ENCODE measurements around the gene COX19.
"Not testable (repeated sequence)": the region's sequence is repeated elsewhere in the genome, so short reads cannot be mapped to it uniquely, and the experiment has no call there.

Gene COX19

DNA sequence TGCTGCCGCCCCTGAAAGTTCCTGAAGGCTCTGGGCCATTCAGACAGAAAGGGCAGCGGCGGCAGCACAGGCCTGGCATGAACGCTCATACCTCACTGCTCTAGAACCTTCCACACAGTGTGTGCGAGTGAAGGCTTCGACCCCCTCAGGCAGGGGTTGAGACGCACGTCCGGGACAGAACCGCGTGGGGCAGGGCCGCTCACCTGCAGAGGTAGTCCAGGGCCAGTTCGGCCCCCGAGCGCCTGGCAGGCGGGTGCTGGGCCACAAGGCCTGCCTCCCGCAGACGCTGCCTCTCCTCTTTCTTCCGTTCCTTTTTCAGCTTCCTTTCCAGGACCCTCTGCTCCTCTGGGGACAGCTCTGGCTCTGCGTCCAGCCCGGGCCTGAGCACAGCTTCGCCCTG, 34.4 kb upstream of the COX19 start:
- DNase-seq = no peak

DNA sequence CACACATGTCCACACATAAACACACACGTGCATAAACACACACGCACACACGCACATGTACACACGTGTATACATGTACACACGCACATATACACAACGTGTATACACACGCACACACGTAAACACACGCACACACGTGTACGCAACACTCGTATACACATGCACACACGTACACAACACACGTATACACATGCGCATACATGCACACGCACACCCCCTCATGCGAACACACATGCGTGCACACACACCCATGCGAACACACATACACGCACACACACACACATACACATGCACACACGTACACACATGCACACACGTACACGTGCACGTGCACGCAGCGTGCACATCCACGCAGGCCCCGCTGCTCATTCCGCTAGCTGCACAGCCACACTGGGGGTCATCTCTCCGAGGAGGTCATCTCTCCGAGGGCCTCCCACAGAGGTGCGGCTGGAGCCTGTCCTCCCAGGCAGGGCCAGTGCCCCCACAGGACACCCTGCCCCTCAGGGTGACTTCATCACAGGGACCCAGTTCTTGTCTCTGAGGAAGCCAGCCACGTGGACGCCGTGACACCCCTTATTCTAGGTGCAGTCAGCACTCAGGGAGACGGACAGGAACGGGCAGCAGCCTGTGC, 33.5 kb upstream of the COX19 start:
- no peak for DNase-seq

DNA sequence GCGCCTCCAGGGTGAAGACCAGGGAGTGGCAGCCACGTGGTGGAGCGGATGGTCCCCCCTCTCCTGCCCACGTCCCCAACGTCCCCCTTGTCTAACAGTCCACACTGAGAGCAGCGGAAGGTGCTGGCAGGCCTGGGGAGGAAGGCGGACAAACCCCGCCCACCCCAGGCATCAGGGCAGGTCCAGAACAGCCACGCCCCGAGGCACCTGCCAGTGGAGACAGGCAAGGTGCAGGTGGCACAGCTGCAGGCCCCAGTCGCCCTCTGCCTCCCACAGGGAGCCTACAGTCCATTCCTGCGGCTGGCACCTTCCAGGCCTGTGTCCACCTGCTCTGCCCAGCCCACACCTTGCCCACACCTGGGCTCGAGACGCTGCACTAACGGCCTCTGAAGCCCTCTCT, 32.6 kb upstream of the COX19 start:
- DNase-seq = no peak

DNA sequence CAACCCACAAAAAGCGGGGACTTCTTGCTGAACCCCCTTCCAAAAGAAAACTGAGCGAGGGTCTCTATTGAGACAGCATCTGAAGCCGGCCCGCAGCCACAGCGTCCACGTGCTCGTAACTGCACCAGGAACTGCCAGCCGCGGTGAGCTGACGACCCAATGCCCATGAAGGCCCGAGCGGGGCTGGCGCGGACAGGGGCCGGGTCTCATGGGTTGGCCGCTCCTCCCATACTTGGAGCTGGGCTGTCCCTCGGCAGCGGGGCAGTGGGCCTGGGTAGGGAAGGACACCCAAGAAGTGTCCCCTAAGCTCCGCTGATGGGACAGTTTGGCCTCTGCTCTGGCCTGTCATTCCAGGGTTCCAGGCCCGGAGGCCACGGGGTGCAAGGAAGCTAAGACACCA, 30.0 kb upstream of the COX19 start:
- no peak for DNase-seq

DNA sequence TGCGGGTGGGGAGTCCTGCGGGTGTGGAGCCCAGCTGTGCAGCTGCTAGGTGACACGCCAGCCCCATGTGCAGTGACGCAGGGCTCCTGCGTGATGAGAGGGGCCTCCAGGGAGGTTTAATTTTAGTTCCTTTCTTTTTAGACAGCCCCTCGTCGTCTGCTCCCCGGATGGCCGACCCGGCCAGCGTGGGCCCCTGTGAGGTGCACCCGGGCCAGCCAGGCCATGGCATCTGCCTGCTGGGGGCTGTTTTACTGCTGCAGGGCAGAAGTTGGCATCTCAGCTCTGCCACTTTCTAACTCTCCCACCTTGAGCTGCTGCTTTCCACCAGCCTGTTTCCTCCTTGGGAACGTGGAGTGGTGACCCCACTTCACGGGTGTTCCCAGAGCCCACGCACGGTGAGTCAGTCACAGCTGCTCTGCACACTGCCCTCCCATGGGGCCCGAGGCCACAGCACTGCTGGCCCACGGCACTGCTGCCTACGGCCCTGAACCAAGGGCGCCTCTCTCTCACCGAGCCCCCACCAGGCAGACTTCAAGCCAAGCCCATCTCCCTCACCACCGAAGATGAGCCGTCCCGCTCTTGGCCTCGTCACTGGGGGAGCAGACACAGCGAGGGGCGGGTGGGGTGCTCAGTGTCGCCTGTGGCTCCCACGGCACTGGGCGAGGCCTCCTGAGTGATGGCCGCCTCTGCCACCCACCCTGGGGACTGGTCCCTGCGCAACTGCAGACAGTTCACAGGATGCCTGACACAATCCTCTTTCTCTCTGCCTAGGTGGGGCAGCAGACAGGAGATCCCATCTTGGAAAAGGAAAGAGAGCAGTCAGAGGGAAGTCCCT, 28.9 kb upstream of the COX19 start:
- DNase-seq = no peak

DNA sequence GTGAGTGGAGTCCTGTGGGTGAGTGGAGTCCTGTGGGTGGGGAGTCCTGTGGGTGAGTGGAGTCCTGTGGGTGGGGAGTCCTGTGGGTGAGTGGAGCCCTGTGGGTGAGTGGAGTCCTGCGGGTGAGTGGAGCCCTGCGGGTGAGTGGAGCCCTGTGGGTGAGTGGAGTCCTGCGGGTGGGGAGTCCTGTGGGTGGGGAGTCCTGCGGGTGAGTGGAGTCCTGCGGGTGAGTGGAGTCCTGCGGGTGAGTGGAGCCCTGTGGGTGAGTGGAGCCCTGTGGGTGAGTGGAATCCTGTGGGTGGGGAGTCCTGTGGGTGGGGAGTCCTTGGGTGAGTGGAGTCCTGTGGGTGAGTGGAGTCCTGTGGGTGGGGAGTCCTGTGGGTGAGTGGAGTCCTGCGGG, 27.1 kb upstream of the COX19 start:
- not testable (repeated sequence) for DNase-seq

DNA sequence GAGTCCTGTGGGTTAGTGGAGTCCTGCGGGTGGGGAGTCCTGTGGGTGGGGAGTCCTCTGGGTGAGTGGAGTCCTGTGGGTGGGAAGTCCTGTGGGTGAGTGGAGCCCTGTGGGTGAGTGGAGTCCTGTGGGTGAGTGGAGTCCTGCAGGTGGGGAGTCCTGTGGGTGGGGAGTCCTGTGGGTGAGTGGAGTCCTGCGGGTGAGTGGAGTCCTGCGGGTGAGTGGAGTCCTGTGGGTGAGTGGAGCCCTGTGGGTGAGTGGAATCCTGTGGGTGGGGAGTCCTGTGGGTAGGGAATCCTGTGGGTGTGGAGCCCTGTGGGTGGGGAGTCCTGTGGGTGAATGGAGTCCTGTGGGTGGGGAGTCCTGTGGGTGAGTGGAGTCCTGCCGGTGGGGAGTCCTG, 26.7 kb upstream of the COX19 start:
- DNase-seq = not testable (repeated sequence)

DNA sequence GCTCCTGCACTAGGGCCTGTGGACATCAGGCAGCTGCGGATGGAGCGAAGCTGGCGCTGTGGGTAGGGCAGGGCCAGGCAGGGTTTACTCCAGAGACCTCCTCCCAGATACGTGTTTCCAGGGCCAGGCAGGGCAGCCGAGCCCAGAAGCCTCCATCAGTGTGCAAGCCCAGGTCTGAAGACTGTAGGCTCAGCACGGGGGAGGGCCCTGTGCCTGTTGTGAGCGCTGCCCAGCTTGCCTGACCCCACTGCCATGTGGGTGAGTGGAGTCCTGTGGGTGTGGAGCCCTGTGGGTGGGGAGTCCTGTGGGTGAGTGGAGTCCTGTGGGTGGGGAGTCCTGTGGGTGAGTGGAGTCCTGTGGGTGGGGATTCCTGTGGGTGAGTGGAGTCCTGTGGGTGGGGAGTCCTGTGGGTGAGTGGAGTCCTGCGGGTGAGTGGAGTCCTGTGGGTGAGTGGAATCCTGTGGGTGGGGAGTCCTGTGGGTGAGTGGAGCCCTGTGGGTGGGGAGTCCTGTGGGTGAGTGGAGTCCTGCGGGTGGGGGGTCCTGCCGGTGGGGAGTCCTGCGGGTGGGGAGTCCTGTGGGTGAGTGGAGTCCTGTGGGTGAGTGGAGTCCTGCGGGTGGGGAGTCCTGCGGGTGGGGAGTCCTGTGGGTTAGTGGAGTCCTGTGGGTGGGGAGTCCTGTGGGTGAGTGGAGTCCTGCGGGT, 25.9 kb upstream of the COX19 start:
- DNase-seq = not testable (repeated sequence)

DNA sequence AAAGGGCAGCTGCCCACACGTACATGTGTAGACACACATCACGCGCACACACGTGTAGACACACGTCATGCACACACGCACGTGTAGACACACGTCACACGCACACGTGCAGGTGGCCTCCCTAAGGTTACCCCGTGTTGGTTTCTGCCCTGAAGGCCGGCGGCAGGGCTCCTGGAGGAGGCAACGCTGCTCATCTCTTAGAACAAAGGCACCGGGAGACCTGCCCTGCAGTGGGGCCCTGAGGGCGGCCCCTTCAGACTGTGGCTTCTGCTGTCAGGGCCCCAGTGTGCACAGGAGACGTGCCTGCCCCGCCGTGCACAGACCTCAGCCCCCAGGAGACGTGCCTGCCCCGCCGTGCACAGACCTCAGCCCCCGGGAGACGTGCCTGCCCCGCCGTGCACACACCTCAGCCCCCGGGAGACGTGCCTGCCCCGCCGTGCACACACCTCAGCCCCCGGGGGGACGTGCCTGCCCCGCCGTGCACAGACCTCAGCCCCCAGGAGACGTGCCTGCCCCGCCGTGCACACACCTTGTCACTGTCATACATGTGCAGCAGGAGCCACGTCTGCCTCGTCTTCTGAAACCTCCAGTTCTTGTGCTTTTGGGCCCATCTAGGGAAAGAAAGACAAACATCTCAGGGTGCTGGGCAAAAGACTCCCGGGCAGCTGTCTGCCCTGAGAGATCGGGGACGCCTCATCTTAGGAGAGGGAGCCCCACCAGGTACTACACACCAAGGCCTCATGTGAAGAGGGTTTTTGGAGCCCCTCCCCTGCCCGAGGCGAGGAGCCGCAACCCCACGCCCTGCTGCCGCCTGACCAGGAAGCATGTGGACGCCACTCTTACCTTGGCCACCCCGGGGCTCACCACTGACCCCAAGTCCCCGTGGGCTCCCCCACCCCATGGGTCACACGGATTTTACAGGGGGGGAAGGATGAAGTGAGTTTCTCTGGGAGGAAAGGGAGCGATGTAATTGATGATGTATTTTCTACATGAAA, 24.9 kb upstream of the COX19 start:
- DNase-seq = no peak

DNA sequence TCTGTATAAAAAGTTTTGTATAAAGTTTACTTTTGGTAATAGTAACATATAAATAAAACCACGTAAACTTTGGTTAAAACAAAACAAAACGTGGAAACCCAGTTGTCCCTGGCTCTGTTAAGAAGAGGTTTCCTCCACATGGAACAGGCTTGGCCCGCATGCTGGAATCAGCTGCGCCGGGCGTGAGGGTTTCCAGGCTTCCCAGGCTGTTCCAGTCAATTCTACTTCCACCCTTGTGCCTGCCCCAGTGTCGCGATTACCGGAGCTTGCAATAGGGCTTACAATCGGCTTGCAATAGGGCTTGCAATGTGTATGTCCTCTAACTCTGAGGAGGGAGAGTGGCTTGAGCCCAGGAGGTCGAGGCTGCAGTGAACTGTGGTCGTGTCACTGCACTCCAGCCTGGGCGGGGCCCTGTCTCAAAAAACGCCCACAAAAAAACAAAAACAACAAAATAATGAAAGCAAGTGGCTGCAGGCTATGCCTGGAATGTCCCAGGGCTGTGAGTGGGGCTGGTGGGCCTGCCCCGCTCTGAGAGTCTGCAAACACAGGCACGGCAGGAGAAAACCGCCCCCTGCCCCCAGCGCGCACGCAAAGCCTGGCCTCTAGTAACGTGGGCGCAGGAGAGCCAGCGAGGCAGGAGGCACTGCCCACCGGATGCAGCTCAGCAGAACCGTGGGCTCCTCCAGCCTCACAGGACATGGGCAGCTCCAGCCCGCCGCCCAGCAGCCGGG, 24.0 kb upstream of the COX19 start:
- no peak for DNase-seq

DNA sequence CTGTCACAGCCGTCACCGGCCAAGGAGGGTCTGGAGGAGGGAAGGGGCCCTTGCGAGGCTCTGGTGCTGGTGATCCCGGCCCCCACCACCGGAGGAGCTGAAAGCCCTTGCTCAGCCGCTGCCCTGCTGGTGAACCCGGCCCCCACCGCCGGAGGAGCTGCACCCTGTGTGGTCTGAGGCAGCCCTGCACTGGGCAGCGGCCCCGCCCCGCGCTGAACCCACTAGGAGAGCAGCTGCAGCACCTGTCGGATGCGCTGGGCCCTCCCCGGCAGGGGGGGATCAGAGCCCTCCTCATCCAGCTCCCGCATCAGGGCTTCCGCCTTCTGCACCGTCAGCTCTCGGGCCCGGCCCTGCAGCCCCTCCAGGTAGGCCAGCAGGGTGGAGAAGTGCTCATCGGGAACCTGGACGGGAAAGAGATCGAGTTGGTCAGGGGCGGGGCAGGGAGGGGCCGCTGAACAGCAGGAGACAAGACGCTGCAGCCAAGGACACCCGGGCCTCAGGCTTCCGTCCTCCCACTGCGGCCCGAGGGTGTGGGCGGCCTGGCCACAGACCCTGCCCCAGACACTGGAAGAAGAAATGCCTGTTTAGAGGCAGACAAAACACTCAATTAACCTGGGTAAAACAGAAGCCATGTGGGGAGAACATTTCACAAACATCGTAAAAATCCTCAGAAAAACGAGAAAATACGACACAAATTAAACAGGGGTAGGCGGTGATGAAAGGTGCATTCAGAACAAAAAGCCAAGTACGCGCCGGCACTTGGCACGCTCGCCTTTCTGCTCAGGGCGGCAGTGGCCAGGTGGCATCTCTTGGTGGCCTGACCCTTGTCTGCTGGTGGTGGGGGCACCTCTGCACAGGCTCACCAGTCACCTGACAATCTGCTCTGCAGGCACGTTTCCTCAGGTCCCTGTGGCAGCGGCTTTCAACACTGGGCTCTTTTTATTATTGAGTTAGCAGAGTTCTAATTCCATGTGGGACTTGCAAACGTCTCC, 22.4 kb upstream of the COX19 start:
- no peak for DNase-seq

DNA sequence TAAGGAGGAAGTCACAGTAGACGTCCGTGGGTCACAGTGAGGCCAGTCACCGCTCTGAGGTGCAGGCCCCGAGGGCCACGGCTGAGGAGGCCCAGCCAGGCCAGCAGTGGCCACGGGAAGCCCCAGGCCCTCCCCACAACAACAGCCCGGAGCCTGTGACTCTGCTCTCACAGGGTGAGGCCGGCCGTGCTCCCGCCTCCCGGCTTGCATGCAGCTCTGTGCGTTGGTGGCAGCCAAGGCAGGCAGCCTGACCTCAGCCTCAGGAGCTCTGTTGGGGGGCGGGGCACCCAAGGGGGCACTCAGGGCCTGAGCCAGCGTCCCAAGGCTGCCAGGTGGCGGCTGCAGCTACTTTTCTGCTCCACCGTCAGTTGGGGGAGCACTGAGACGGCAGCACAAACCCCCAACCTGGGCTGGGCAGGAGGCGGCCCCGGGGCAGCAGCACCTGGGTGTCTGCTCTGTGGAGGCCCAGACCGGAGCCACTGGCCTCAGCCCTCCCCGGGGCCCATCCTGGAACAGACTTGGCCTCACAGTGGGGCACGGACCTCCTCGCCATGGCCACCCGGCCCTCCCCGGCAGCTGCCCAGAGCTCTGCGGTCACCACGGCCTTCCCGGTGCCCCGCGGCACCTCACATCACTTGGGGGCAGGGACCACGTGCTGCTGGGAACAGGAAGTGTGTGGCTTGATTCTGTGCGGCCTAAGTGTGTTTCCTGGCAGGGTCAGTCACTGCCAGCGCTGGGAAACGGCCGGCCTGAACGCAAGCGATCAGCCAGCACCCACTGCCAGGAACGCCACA, 20.9 kb upstream of the COX19 start:
- DNase-seq = no peak

DNA sequence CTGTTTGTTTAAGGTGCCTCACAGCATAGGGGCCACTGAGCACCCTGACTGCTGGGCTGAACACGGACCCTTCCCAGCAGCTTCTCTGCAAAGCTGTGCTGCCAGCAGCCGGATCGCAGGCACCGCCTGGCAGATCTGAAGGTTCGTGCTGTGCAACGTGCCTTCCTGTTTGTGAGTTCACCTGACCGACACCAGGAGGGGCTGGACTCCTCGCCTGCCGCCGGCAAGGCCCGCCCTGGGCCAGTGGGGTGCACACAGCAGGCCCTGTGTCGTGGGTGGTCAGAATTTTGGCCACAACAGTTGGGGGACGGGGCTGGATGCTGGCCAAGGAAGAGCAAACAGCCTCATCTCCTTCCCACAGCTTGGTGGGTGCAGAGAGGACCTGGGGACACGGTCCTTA, 20.2 kb upstream of the COX19 start:
- DNase-seq = no peak

DNA sequence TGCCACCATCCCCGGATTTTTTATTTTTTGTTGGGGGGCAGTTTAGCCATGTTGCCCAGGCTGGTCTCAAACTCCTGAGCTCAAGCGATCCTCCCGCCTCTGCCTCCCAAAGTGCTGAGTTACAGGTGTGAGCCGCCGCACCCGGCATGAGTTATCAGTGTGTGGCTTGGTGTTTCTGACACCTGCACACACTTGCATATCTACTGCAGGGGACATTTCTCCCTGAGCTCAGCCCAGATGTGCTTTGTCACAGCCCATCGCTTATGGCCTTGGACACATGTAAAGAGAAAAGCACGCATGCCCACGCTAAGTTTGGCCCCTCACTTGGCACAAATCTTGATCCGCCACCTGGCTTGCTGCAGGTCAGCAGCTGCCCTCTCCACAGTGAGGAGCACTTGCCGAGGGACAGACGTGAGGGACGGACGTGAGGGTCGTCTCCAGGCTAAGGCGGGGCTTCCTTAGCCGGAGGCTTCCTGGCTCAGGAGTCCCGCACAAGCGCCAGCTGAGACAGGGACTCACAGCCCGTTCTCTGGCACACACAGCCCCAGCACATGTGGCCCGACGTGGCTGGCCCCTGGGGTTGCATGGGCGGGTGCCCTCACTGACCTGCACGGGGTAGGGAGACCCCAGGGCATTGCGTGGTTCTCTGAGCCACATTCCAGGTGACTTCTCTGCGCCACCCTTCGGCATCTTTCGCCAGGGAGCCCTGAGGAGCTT, 19.4 kb upstream of the COX19 start:
- no peak for DNase-seq

DNA sequence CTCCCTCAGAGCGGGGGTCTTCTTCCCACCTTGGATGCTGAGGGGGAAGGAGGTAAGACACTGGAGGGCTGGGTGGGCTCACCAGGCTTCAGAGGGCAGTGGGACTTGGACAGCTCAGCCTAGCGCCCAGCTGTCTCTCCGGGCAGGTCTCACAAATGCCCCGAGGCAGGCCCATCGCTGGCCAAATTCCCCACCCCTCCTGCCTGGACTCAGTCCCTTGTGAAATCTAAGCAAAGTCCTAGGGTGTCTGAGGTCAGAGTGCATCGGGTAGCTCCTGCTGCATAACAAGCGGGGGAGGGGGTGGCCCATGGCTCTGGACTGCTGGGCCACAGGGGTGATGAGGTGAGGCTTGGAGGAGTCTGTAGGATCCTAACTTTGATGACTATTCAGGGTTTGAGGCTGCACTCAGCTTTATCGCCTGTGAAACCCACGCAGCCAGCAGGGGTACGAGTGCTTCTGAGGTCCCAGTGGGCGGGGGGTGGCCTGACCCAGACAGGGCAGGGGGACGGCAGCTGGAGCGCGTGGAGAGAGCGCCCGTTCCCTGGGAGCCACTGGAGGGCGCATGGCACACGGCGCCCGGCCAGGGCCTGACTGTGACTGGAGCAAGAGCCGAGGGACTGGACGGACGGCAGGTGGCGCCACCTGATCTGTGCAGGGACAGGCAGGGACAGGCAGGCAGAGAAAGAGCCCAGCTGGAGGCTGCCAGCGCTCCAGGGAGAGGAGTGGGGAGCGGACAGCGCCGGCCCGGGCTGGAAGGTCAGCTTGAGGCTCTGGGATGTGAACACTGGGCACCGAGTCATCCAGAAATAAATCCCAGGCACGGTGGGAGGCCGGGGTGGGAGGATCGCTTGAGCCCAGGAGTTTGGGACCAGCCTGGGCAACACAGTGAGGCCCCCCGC, 17.6 kb upstream of the COX19 start:
- DNase-seq = peak; percentile 92

DNA sequence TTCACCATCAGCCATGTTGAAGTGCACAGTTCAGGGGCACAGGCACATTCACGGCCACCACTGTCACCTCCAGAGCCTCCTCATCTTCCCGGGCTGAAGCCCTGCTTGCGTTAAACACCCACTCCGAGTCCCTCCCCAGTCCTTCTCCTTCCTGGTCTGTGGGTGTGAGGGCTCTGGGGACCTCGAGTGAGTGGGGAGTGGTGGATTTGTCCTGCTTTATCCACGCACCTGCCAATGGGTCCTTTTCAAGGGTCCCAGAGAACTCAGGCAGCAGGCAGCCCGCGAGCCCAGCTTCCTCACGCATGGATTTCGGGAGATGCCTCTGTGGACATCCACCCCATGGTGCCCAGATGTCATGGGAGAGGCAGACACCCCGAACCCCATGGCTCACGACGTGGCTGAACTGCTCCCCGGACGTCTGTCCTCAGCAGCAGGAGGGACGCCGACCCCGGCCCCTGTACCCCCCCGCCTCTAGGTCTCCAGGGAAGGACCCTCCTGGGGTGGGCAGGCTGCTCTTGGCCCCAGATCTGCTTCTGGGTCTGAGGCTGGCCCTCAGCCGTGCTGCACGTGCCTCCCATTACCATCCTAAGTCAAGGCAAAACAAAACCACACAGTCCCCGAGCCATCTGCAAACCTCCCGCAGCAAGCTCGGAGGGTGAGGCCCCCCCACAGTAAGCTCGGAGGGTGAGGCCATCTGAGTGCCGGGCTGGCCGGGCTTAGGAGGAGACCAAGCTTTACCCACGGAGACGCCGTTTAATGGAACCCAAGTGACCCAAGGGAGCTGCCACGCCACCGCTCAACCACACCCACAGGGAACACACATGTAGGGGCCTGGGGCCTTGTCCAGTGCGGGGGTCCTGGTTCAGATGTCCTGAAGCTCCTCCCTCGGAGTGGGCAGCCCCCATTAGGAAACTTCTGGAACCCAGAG, 16.6 kb upstream of the COX19 start:
- no peak for DNase-seq
